Activated T-cell treated with anti-CD3 and anti-CD28 coated beads, Interleukin-2, amount 50 U/mL, for 4 hours (primary cell): Measurements from ENCODE around the gene GIMD1. TPM values are rescaled to one million over a fixed set of nuclear protein-coding genes. Genes with fewer than 3 reads are reported as not detected.

ENCODE experiments used
- ATAC-seq, 2 donors: fragments of 200-7000 bp; cut with Tn5 transposase; one replicate each; pipeline ENCODE4 v1.10.0; 2021
- DNase-seq: peaks from one replicate; pipeline ENCODE4 v3.0.0-alpha.2; 2020
- H3K27me3 Mint-ChIP-seq: one replicate; pipeline ENCODE4 v1.8.0; 2021; ENCODE audit warnings: low read depth, mixed read lengths
- H3K36me3 Mint-ChIP-seq: one replicate; pipeline ENCODE4 v1.8.0; 2022; ENCODE audit warnings: mixed read lengths; ENCODE audit not compliant: insufficient read depth
- H3K4me1 Mint-ChIP-seq: one replicate; pipeline ENCODE4 v1.8.0; 2021; ENCODE audit warnings: low read depth, mixed read lengths
- H3K4me3 Mint-ChIP-seq: one replicate; pipeline ENCODE4 v1.8.0; 2021; ENCODE audit warnings: mild to moderate bottlenecking, moderate library complexity, mixed read lengths
- H3K9me3 Mint-ChIP-seq: one replicate; pipeline ENCODE4 v1.8.0; 2021; ENCODE audit warnings: mixed read lengths
- total RNA-seq, 3 donors: library from RNA; stranded (reverse); gene quantifications; one replicate each; pipeline ENCODE4 v1.2.1, GENCODE V29; 2021

The GIMD1 gene
- total RNA-seq, 3 donors from 2014 or later = not detected

DNA sequence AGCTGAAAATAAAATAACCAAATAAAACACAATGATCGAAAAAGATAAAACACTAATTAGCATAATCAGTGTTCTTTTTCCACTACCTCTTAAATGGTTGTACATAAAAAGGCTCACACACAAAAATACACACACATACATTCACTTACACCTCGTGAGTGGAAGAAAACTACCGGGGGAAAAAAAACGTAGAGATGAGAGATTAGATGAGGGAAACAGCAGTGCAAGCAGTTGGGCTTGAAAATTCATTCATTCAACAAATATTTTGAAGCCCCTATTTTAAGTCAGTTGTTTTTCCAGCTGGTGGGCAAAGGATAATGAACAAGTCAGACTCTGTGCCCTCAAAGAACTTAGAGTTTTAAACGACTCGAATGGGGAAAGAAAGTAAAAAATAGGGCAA, 53.6 kb downstream of the GIMD1 start:
- ATAC-seq = no peak
- no peak overlapping the region for H3K4me3 Mint-ChIP-seq
- H3K9me3 Mint-ChIP-seq = no peaks in the 10 kb centered on the region
- DNase-seq = no peak
- peaks cover 3% of the 10 kb centered on the region for H3K36me3 Mint-ChIP-seq
- H3K4me1 Mint-ChIP-seq = peaks cover 53% of the 10 kb centered on the region
- H3K27me3 Mint-ChIP-seq = no peaks in the 10 kb centered on the region

GRCh38 chr4:106312997-106313522, 55.5 kb downstream of the GIMD1 start:
- peaks cover 36% of the 10 kb centered on the region for H3K4me1 Mint-ChIP-seq
- H3K4me3 Mint-ChIP-seq = no peak overlapping the region
- no peaks in the 10 kb centered on the region for H3K27me3 Mint-ChIP-seq
- no peaks in the 10 kb centered on the region for H3K9me3 Mint-ChIP-seq
- ATAC-seq = no peak
- no peak for DNase-seq
- peaks cover 3% of the 10 kb centered on the region for H3K36me3 Mint-ChIP-seq

DNA sequence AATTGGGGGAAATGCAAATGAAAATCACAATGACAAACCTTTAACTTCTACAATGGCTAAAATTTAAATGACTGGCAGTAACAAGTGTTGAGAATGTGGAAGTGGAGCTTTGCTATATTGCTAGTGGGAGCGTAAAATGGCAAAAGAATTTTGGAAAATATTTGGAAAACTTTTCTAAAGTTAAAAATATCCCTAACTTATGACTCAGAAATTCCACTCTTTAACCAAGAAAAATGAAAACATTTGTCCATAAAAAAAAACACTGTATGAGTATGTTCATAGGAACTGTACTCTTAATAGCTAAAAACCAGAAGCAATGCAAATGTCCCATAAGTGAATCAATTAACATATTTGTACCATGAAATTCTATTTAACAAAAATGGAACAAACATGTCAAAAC, 56.2 kb downstream of the GIMD1 start:
- ATAC-seq (no peak), DNase-seq (no peak)
- Mint-ChIP-seq H3K4me1 (peaks cover 36% of the 10 kb centered on the region), H3K27me3 (no peaks in the 10 kb centered on the region), H3K36me3 (peaks cover 3% of the 10 kb centered on the region), H3K4me3 (no peak overlapping the region), H3K9me3 (no peaks in the 10 kb centered on the region)

Other genes starting within 250 kb of the GIMD1 start
- gene TBCK, start 52.6 kb downstream of the GIMD1 start, total RNA-seq = 10 to 100 TPM; 12.7 to 15.8 (median 15.1) TPM
- 10 to 100 TPM; 73.8 to 89.3 (median 74.8) TPM for gene AIMP1, start 52.2 kb downstream of the GIMD1 start, total RNA-seq